ENCODE measurements around the gene MUC13. TPM values are rescaled to one million over a fixed set of nuclear protein-coding genes. Genes with fewer than 3 reads are reported as not detected.

MUC13 gene
- total and polyA plus RNA-seq, 8 donors = 1.2 to 9.9 (median 3.5) TPM

DNA sequence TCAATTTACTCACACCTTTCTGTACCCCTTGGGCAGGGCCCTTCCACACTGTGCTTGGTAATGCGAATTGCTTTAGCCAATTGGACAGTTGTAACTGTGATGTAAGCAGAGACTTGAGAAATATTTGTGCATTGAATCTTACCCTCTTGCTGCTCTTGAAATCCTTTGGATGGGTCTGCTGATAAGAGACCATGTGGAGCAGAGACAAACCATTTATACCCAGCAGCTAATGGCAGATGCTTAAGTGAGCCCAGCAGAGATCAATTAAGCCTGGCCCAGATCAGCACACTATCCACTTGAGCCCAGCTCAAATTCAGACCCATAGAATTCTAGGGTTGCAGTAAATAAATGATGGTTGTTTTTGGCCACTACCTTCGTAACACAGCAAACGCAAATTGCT, 19.3 kb downstream of the MUC13 start:
- Histone ChIP-seq H3K4me1 (no peaks in the 10 kb centered on the region), H3K27ac (no peak overlapping the region), H3K4me3 (no peak overlapping the region), H3K27me3 (no peaks in the 10 kb centered on the region), H3K36me3 (no peaks in the 10 kb centered on the region), H3K9me3 (no peaks in the 10 kb centered on the region)
- FAIRE-seq (no peak), DNase-seq (no peak), ATAC-seq (no peak)
- TF ChIP-seq, protein P1, sequence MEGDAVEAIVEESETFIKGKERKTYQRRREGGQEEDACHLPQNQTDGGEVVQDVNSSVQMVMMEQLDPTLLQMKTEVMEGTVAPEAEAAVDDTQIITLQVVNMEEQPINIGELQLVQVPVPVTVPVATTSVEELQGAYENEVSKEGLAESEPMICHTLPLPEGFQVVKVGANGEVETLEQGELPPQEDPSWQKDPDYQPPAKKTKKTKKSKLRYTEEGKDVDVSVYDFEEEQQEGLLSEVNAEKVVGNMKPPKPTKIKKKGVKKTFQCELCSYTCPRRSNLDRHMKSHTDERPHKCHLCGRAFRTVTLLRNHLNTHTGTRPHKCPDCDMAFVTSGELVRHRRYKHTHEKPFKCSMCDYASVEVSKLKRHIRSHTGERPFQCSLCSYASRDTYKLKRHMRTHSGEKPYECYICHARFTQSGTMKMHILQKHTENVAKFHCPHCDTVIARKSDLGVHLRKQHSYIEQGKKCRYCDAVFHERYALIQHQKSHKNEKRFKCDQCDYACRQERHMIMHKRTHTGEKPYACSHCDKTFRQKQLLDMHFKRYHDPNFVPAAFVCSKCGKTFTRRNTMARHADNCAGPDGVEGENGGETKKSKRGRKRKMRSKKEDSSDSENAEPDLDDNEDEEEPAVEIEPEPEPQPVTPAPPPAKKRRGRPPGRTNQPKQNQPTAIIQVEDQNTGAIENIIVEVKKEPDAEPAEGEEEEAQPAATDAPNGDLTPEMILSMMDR (IDR thresholded peaks at IDR 0.05) = no peak
- 88 to 90% methylated on average over 3 of the region's 3 CpGs for WGBS, 2 donors
- intact Hi-C loops (cut with DNase I) = no loop called here

- Histone ChIP-seq H3K27ac (no peak overlapping the region), H3K4me1 (no peaks in the 10 kb centered on the region), H3K27me3 (no peaks in the 10 kb centered on the region), H3K36me3 (no peaks in the 10 kb centered on the region), H3K9me3 (no peaks in the 10 kb centered on the region), H3K4me3 (no peak overlapping the region)
- ATAC-seq = no peak
- intact Hi-C loops (cut with DNase I) = loop anchor here in 2 of 3 donors (10.0 kb wide), 2 partner anchors 153 to 343 kb away; no protein-coding TSS in a partner anchor
- DNase-seq = no peak
- 79 to 80% methylated on average over 9 of the region's 9 CpGs for WGBS, 2 donors
- no peak for FAIRE-seq
- TF ChIP-seq, protein P1 (IDR thresholded peaks at IDR 0.05) = no peak
Measured at GRCh38 chr3:124907957-124908356, 26.6 kb downstream of the MUC13 start.

GRCh38 chr3:124904835-124905492, 29.6 kb downstream of the MUC13 start:
- intact Hi-C loops (cut with DNase I) = loop anchor here (5.0 to 10.0 kb wide), 3 partner anchors 138 to 340 kb away; no protein-coding TSS in a partner anchor
- 58 to 66% methylated on average over 6 of the region's 6 CpGs for WGBS, 2 donors

DNA sequence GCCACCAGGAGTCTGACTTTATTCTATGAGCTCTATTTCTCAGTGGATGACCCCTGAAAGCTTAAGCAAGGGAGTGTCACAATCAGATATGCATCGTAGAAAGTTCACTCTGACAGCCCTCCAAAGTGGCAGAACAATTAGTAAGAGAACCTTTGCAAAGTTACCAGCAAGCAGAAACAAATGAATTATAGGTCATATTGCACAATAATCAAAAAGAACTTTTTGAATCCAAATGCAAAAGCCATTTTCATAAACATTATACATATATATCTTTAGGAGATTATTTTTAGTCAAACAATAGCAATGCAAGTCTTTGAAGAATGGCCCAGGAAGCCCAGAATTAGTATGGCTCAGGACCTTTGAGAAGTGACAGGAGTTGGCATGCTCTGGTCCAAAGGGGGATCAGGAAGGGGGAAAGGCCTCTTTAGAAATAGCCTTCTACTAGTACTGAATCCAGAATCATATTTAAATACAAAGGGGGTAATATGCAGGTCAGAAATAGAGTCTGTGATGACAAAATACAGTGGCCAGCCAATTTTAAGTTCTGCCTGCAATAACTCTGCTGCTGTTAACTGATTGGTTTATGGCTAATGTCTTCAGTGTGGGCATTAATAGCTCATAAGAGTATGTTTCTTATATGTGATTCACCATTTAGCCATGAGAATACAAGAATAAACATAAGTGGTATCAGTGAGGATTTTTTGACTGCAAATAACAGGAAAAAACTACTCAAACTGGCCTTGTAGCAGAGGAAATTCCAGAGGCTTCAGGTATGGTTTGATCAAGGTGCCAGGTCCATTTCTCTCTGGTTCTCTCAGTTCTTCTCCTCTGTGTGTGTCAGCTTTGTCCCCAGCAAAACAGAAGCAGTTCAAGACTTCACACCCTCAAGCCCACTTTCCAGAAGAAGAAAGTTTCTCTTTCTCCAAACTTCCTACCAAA, 30.4 kb downstream of the MUC13 start:
- Histone ChIP-seq H3K27ac (no peak overlapping the region), H3K36me3 (no peaks in the 10 kb centered on the region), H3K4me3 (no peak overlapping the region), H3K27me3 (peaks cover 0 to 7% (median 0%) of the 10 kb centered on the region in 4 donors), H3K4me1 (no peaks in the 10 kb centered on the region), H3K9me3 (no peaks in the 10 kb centered on the region)
- intact Hi-C loops (cut with DNase I) = loop anchor here (5.0 to 10.0 kb wide), 3 partner anchors 137 to 339 kb away; no protein-coding TSS in a partner anchor
- FAIRE-seq = no peak
- ATAC-seq = no peak
- DNase-seq = no peak
- WGBS, 2 donors = 75 to 83% methylated on average over 1 of the region's 1 CpG
- TF ChIP-seq, protein P1 (IDR thresholded peaks at IDR 0.05) = no peak

More at GRCh38 chr3:124904835-124905492, 29.6 kb downstream of the MUC13 start:
- Histone ChIP-seq H3K27ac (no peak overlapping the region), H3K9me3 (no peaks in the 10 kb centered on the region), H3K36me3 (no peaks in the 10 kb centered on the region), H3K27me3 (peaks cover 0 to 7% (median 0%) of the 10 kb centered on the region in 4 donors), H3K4me1 (no peaks in the 10 kb centered on the region), H3K4me3 (no peak overlapping the region)
- no peak for FAIRE-seq
- no peak for DNase-seq
- no peak for ATAC-seq
- TF ChIP-seq, protein P1 (IDR thresholded peaks at IDR 0.05) = no peak

Data from pancreas (tissue), 10 donors.